Peyer's patch (tissue), 4 donors: ENCODE data around the gene CD4. TPM values are rescaled to one million over a fixed set of nuclear protein-coding genes. Genes with fewer than 3 reads are reported as not detected.

ENCODE experiments used
- DNase-seq, 3 donors: peaks; one replicate each; pipeline ENCODE4 v3.0.0-alpha.2; 2017 to 2019
- H3K27ac ChIP-seq, 4 donors: fragments of 200-600 bp; sonication (generic); one replicate each; pipeline ENCODE4 v1.5.1; 2016 to 2019
- H3K27me3 ChIP-seq, 2 donors: fragments of 200-600 bp; sonication (generic); one replicate each; pipeline ENCODE4 v1.5.1; 2019
- H3K36me3 ChIP-seq, 3 donors: fragments of 200-600 bp; sonication (generic); one replicate each; pipeline ENCODE4 v1.5.1; 2016 to 2019
- H3K4me1 ChIP-seq, 4 donors: fragments of 200-600 bp; sonication (generic); one replicate each; pipeline ENCODE4 v1.5.1; 2016 to 2019
- H3K4me3 ChIP-seq, 4 donors: fragments of 200-600 bp; sonication (generic); 1 replicate in 3 of 4; 2 replicates in 1 of 4; pipeline ENCODE4 v1.5.1; 2016 to 2019; ENCODE audit warnings: mild to moderate bottlenecking in 1 of 4
- H3K9me3 ChIP-seq, 4 donors: fragments of 200-600 bp; sonication (generic); one replicate each; pipeline ENCODE4 v1.5.1; 2016 to 2019; ENCODE audit warnings: mild to moderate bottlenecking in 1 of 4
- POLR2A ChIP-seq, 2 donors: fragments of 450-650 bp; IDR thresholded peaks; one replicate each; pipeline ENCODE4 v1.5.1; 2017; ENCODE audit warnings: antibody characterized with exemption in 2 of 2, mild to moderate bottlenecking in 2 of 2, moderate library complexity in 2 of 2
- total RNA-seq, 4 donors: library from RNA; depleted of rRNA; stranded (reverse); fragments of >200 nt; gene quantifications; one replicate each; pipeline ENCODE4 v1.1.0, GENCODE V29; 2016
- TF ChIP-seq, protein P1 (sequence below), 6 experiments: fragments of 450-650 bp in 4 of 6; fragments of 200-600 bp in 2 of 6; sonication (generic) in 1 of 6; IDR thresholded peaks; one replicate each; pipeline ENCODE4 v1.5.1; 2017 to 2019; ENCODE audit warnings: antibody characterized with exemption in 6 of 6, mild to moderate bottlenecking in 3 of 6, moderate library complexity in 1 of 6

CD4 gene
- total RNA-seq, 4 donors from 2014 or later = 2.1 to 9.1 (median 4.0) TPM

DNA sequence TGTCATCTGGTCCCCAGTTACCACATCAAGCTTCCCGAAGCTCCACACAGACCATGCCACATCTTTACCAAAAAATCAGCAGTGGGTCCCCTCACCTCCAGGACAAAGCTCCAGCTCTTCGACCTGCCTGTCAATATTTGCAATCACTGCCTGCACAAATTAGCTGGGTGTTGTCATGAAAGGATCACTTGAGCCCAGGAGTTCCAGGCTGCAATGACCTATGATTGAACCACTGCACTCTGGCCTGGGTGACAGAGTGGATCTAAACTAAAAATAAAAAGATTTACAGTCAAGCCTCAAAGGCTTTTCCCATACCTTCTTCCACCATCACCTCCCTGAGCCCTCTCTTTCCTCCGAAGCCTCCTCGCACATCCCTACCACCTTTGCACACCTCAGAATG lies 7.2 kb downstream of the CD4 start:
- no peaks in the 10 kb centered on the region for H3K27me3 ChIP-seq
- no peak overlapping the region for H3K4me3 ChIP-seq
- peaks cover 0 to 10% (median 1%) of the 10 kb centered on the region in 4 donors for H3K4me1 ChIP-seq
- no peaks in the 10 kb centered on the region for H3K9me3 ChIP-seq
- no peak for DNase-seq
- TF ChIP-seq, protein P1, sequence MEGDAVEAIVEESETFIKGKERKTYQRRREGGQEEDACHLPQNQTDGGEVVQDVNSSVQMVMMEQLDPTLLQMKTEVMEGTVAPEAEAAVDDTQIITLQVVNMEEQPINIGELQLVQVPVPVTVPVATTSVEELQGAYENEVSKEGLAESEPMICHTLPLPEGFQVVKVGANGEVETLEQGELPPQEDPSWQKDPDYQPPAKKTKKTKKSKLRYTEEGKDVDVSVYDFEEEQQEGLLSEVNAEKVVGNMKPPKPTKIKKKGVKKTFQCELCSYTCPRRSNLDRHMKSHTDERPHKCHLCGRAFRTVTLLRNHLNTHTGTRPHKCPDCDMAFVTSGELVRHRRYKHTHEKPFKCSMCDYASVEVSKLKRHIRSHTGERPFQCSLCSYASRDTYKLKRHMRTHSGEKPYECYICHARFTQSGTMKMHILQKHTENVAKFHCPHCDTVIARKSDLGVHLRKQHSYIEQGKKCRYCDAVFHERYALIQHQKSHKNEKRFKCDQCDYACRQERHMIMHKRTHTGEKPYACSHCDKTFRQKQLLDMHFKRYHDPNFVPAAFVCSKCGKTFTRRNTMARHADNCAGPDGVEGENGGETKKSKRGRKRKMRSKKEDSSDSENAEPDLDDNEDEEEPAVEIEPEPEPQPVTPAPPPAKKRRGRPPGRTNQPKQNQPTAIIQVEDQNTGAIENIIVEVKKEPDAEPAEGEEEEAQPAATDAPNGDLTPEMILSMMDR (IDR thresholded peaks at IDR 0.05) = no peak
- no peak for TF ChIP-seq POLR2A (IDR thresholded peaks at IDR 0.05)
- no peaks in the 10 kb centered on the region for H3K36me3 ChIP-seq
- no peak overlapping the region for H3K27ac ChIP-seq

DNA sequence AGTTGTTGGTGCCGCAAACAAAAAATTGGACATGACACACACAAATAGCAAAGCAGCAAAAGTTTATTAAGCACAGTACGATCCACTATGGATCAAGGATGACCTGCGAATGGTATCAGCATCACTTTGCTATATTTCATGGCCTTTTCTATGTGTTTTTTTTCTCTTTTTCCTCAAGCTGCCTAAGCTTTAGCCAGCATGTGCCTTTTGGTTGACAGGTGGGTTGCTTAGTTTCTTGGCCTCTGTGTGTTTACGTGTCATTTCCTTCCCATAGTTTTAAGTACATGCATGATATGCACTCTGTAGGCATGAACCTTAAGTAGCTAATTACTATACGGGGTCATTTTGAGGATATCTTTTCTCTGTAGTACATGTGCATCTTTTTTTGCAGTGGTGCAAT lies 9.8 kb downstream of the CD4 start:
- no peak for TF ChIP-seq POLR2A (IDR thresholded peaks at IDR 0.05)
- TF ChIP-seq, protein P1 (IDR thresholded peaks at IDR 0.05) = no peak
- Histone ChIP-seq H3K4me1 (no peaks in the 10 kb centered on the region), H3K9me3 (no peaks in the 10 kb centered on the region), H3K27ac (no peak overlapping the region), H3K36me3 (no peaks in the 10 kb centered on the region), H3K4me3 (no peak overlapping the region), H3K27me3 (no peaks in the 10 kb centered on the region)
- no peak for DNase-seq

DNA sequence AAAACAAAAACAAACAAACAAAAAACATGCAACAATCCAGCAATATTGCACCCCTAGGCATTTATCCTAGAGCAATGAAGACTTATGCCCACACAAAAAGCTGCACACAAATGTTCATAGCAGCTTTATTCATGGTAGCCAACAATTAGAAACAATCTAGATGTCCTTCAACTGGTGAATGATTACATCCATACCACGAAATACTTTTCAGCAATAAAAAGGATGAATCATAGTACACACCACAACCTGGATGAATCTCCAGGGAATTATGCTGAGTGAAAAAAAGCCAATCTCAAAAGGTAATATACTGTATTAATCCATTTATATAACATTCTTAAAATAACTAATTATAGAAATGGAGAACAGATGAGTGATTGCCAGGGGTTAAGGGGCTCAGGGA lies 17.8 kb downstream of the CD4 start:
- Histone ChIP-seq H3K27me3 (no peaks in the 10 kb centered on the region), H3K4me3 (no peak overlapping the region), H3K9me3 (no peaks in the 10 kb centered on the region), H3K4me1 (no peaks in the 10 kb centered on the region), H3K36me3 (no peaks in the 10 kb centered on the region), H3K27ac (no peak overlapping the region)
- DNase-seq = no peak
- TF ChIP-seq POLR2A (IDR thresholded peaks at IDR 0.05) = no peak
- TF ChIP-seq, protein P1 (IDR thresholded peaks at IDR 0.05) = no peak

DNA sequence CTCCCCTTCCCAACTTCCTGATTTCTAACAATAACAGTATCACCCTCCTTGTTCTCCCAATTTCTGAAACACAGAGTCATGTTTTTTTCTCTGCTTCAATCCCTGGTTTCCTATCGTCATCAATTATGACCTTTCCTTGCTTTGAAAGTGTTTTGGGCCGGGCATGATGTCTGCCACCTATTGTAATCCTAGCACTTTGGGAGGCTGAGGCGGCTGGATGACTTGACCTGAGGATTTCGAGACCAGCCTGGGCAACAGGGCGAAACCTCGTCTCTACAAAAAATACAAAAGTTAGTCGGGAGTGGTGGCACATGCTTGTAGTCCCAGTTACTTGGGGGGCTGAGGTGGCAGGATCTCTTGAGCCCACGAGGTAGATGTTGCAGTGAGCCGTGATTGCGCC lies 19.7 kb downstream of the CD4 start:
- DNase-seq = no peak
- Histone ChIP-seq H3K27me3 (no peaks in the 10 kb centered on the region), H3K27ac (no peak overlapping the region), H3K4me1 (no peaks in the 10 kb centered on the region), H3K9me3 (no peaks in the 10 kb centered on the region), H3K36me3 (no peaks in the 10 kb centered on the region), H3K4me3 (no peak overlapping the region)
- TF ChIP-seq, protein P1 (IDR thresholded peaks at IDR 0.05) = no peak

DNA sequence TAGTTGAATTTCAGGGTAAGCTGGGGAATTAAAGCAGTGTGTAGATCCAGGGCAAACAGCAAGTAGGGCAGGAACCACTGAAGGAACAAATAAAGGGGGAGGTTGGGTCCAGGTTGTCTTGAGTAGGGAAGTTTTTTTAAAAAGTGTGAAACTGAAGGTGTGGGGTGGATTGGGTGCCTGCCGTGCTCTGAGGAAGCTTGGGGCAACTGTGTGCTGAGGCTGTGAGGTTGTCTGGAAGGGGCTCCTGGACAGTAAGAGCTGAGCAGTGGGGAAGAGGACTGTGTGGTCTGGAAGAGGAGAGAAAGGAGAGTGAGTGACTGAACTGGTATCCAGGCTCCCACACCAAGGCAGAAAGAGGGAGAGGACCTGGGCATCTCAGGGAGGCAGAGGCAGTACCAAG lies 21.4 kb downstream of the CD4 start:
- Histone ChIP-seq H3K27ac (no peak overlapping the region), H3K4me3 (no peak overlapping the region), H3K36me3 (no peaks in the 10 kb centered on the region), H3K9me3 (no peaks in the 10 kb centered on the region), H3K4me1 (no peaks in the 10 kb centered on the region), H3K27me3 (no peaks in the 10 kb centered on the region)
- no peak for DNase-seq
- TF ChIP-seq POLR2A (IDR thresholded peaks at IDR 0.05) = no peak
- TF ChIP-seq, protein P1 (IDR thresholded peaks at IDR 0.05) = no peak

DNA sequence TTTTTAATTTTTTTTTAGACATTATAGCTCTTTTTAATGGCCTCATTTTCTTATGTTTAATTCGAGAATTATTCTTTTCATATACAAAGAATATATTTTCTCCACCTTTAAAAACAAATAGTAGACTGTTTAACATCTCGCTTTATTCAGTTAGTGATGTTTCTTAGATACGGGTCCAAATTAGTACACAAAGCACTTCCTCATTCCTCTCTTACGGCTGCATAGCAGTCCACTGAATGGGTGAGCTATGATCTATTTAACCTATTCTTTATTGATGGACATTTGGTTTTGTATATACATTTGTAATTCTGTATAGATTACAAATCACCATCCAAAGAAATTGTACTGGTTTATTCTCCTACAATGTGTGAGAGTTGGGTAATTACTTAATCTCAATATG lies 24.0 kb downstream of the CD4 start:
- H3K36me3 ChIP-seq = no peaks in the 10 kb centered on the region
- no peaks in the 10 kb centered on the region for H3K4me1 ChIP-seq
- H3K4me3 ChIP-seq = no peak overlapping the region
- DNase-seq = no peak
- no peaks in the 10 kb centered on the region for H3K27me3 ChIP-seq
- TF ChIP-seq POLR2A (IDR thresholded peaks at IDR 0.05) = no peak
- TF ChIP-seq, protein P1 (IDR thresholded peaks at IDR 0.05) = no peak
- H3K9me3 ChIP-seq = no peaks in the 10 kb centered on the region
- H3K27ac ChIP-seq = no peak overlapping the region
